GM19397 (cell line): ENCODE results near the gene TNFAIP3.

ENCODE experiments used
- ATAC-seq: cut with Tn5 transposase; IDR thresholded peaks from one replicate; pipeline ENCODE4 v1.9.1; 2021; ENCODE audit warnings: mild to moderate bottlenecking, moderate library complexity; ENCODE audit not compliant: unreplicated experiment

The TNFAIP3 gene

GRCh38 chr6:137862419-137863090, 4.5 kb upstream of the TNFAIP3 start:
- no peak for ATAC-seq

- no peak for ATAC-seq
These were observed 3.8 kb upstream of the TNFAIP3 start for GRCh38 chr6:137863091-137863797.

GRCh38 chr6:137864812-137865508, 2.1 kb upstream of the TNFAIP3 start:
- ATAC-seq: no peak

- peak; percentile 24 for ATAC-seq
These were observed 702 bp upstream of the TNFAIP3 start for GRCh38 chr6:137866200-137866913.

- peak; percentile 2 for ATAC-seq
These were observed 838 bp downstream of the TNFAIP3 start for GRCh38 chr6:137867685-137868509.

GRCh38 chr6:137868721-137869548, 1.9 kb downstream of the TNFAIP3 start:
- no peak for ATAC-seq

- ATAC-seq: no peak
These were observed 2.7 kb downstream of the TNFAIP3 start for GRCh38 chr6:137869549-137870307.

GRCh38 chr6:137870308-137870644, 3.2 kb downstream of the TNFAIP3 start:
- ATAC-seq: no peak

GRCh38 chr6:137870744-137871247, 3.7 kb downstream of the TNFAIP3 start:
- no peak for ATAC-seq

GRCh38 chr6:137871291-137871690, 4.2 kb downstream of the TNFAIP3 start:
- no peak for ATAC-seq

- no peak for ATAC-seq
These were observed 4.9 kb downstream of the TNFAIP3 start for GRCh38 chr6:137871831-137872454.

GRCh38 chr6:137872581-137873115, 5.6 kb downstream of the TNFAIP3 start:
- ATAC-seq: no peak

- ATAC-seq: peak; percentile 40
These were observed 6.3 kb downstream of the TNFAIP3 start for GRCh38 chr6:137873273-137873762.

GRCh38 chr6:137874204-137875057, 7.4 kb downstream of the TNFAIP3 start:
- no peak for ATAC-seq

- ATAC-seq: no peak
These were observed 8.0 kb downstream of the TNFAIP3 start for GRCh38 chr6:137875058-137875520.

GRCh38 chr6:137875606-137876005, 8.5 kb downstream of the TNFAIP3 start:
- ATAC-seq: no peak

- ATAC-seq: no peak
These were observed 9.5 kb downstream of the TNFAIP3 start for GRCh38 chr6:137876547-137876946.
